T-cell (primary cell): ENCODE measurements around the gene RFTN1. TPM values are rescaled to one million over a fixed set of nuclear protein-coding genes. Genes with fewer than 3 reads are reported as not detected.

ENCODE experiments used
- ATAC-seq, 4 experiments: fragments of 200-7000 bp in 3 of 4; fragments of 150-1000 bp in 1 of 4; cut with Tn5 transposase; replicated peaks in 1 of 4; 1 replicate in 3 of 4; 2 replicates in 1 of 4; pipeline ENCODE4 v1.10.0; 2021; ENCODE audit warnings: moderate library complexity in 3 of 4, mild to moderate bottlenecking in 2 of 4, moderate number of reproducible peaks in 1 of 4
- CTCF ChIA-PET, 2 donors: fragments of 300-600 bp; sonication (Branson Sonifier 250); formaldehyde crosslinking; loops; one replicate each; lab custom pipeline; 2022; ENCODE audit warnings: antibody characterized with exemption in 2 of 2; lab: Charles Lee
- POLR2A ChIA-PET, 2 donors: fragments of 300-600 bp; sonication (Branson Sonifier 250); formaldehyde crosslinking; loops; one replicate each; lab custom pipeline; 2022; ENCODE audit warnings: antibody characterized with exemption in 2 of 2; lab: Charles Lee
- DNase-seq, 35 experiments: peaks; one replicate each; pipeline versions ENCODE4 v3.0.0 to v3.0.0-alpha.2; 2013 to 2023
- H3K27ac ChIP-seq: one replicate; pipeline ENCODE4 v1.5.1; 2013; ENCODE audit warnings: low read length
- H3K27me3 ChIP-seq, 2 experiments: replicated peaks in 1 of 2; 1 replicate in 1 of 2; 2 replicates in 1 of 2; pipeline versions ENCODE4 v1.6.1 to v1.7.0; 2013; ENCODE audit warnings: low read length in 1 of 2, mixed read lengths in 1 of 2; ENCODE audit not compliant: control insufficient read depth in 2 of 2, insufficient read depth in 2 of 2; ENCODE audit errors: extremely low read depth in 1 of 2
- H3K36me3 ChIP-seq, 2 donors: 1 replicate in 1 of 2; 2 replicates in 1 of 2; pipeline versions ENCODE4 v1.6.1 to v1.7.0; 2013; ENCODE audit warnings: low read length in 1 of 2; ENCODE audit not compliant: control insufficient read depth in 2 of 2, insufficient read depth in 1 of 2; ENCODE audit errors: extremely low read depth in 1 of 2
- H3K4me1 ChIP-seq, 2 experiments: 1 replicate in 1 of 2; 2 replicates in 1 of 2; pipeline versions ENCODE4 v1.6.1 to v1.7.0; 2013; ENCODE audit warnings: low read length in 2 of 2, mixed read lengths in 1 of 2; ENCODE audit not compliant: insufficient read depth in 2 of 2, control insufficient read depth in 1 of 2; ENCODE audit errors: extremely low read depth in 1 of 2
- H3K4me3 ChIP-seq, 2 donors: 1 replicate in 1 of 2; 2 replicates in 1 of 2; pipeline versions ENCODE4 v1.5.1 to v1.7.0; 2013; ENCODE audit warnings: mild to moderate bottlenecking in 2 of 2, low read length in 1 of 2, moderate library complexity in 1 of 2; ENCODE audit not compliant: control insufficient read depth in 1 of 2; ENCODE audit errors: extremely low read depth in 1 of 2
- H3K9me3 ChIP-seq: 2 replicates; pipeline ENCODE4 v1.7.0; 2013
- H3K27ac Mint-ChIP-seq, 2 donors: one replicate each; pipeline ENCODE4 v1.8.0; 2020 to 2021; ENCODE audit warnings: mild to moderate bottlenecking in 2 of 2, mixed read lengths in 2 of 2
- H3K27me3 Mint-ChIP-seq, 2 donors: one replicate each; pipeline ENCODE4 v1.8.0; 2021 to 2022; ENCODE audit warnings: mixed read lengths in 2 of 2
- H3K36me3 Mint-ChIP-seq: one replicate; pipeline ENCODE4 v1.8.0; 2021; ENCODE audit warnings: mixed read lengths
- H3K4me1 Mint-ChIP-seq, 3 donors: one replicate each; pipeline ENCODE4 v1.8.0; 2020 to 2022; ENCODE audit warnings: mixed read lengths in 3 of 3, mild to moderate bottlenecking in 1 of 3
- H3K4me3 Mint-ChIP-seq, 3 donors: one replicate each; pipeline ENCODE4 v1.8.0; 2020 to 2022; ENCODE audit warnings: mild to moderate bottlenecking in 3 of 3, mixed read lengths in 3 of 3, moderate library complexity in 3 of 3
- H3K9me3 Mint-ChIP-seq, 3 donors: one replicate each; pipeline ENCODE4 v1.8.0; 2020 to 2022; ENCODE audit warnings: mixed read lengths in 3 of 3
- WGBS: methylation state at CpG from one replicate; pipeline ENCODE4 v1.1.5; 2013; ENCODE audit warnings: missing lambda C conversion rate; ENCODE audit not compliant: insufficient coverage; 5-methylcytosine and 5-hydroxymethylcytosine counted together
- total RNA-seq, 35 experiments: library from RNA in 6 of 35; stranded (reverse) in 6 of 35; fragments of 120-200 nt in 1 of 35; gene quantifications; one replicate each; pipeline versions ENCODE4 v1.2.1 to v1.2.4 and lab custom pipeline; 2013 to 2026

RFTN1 gene
- total RNA-seq, 5 donors from 2014 or later (not counting 1 experiment from before 2014, with no cell fraction given) = 55.5 to 73.4 (median 70.7) TPM

- DNase-seq = peak in 1 of 35 experiments; percentile 54
- peak overlapping the region; percentile 85 to 88 (median 88) for H3K4me3 Mint-ChIP-seq
- Histone ChIP-seq H3K9me3 (no peaks in the 10 kb centered on the region), H3K4me3 (peak overlapping the region; percentile 35 to 71), H3K27ac (peak overlapping the region; percentile 77), H3K4me1 (peaks cover 66 to 92% of the 10 kb centered on the region in 2 experiments), H3K27me3 (no peaks in the 10 kb centered on the region), H3K36me3 (peaks cover 0 to 65% of the 10 kb centered on the region in 2 donors)
- H3K27me3 Mint-ChIP-seq = no peaks in the 10 kb centered on the region
- ChIA-PET POLR2A (interaction anchor here (0.6 to 4.5 kb wide), 8 partner anchors 9 to 36 kb away, joined by 4 to 21 read pairs (median 6); no protein-coding TSS in a partner anchor), CTCF (interaction anchor here in 1 of 2 donors (0.8 to 5.0 kb wide), 7 partner anchors 9 to 35 kb away, joined by 3 to 49 read pairs (median 9); partner anchors contain the start of gene OXNAD1)
- H3K9me3 Mint-ChIP-seq = no peaks in the 10 kb centered on the region
- ATAC-seq = peak in 3 of 4 experiments; percentile 5 to 11 (median 10)
- peaks cover 76% of the 10 kb centered on the region for H3K36me3 Mint-ChIP-seq
- H3K4me1 Mint-ChIP-seq = peaks cover 96 to 98% (median 97%) of the 10 kb centered on the region in 3 donors
- WGBS = no CpG with 5 or more reads among the region's 2 CpGs
- H3K27ac Mint-ChIP-seq = peak overlapping the region; percentile 98 to 99
Observed at GRCh38 chr3:16300307-16300706, 213.2 kb downstream of the RFTN1 start.

- peak overlapping the region in 1 of 2 donors; percentile 38 for H3K4me3 ChIP-seq
- Mint-ChIP-seq H3K27me3 (no peaks in the 10 kb centered on the region), H3K36me3 (peaks cover 73% of the 10 kb centered on the region), H3K9me3 (no peaks in the 10 kb centered on the region), H3K4me3 (peak overlapping the region; percentile 14 to 88 (median 85)), H3K27ac (peak overlapping the region; percentile 98 to 99), H3K4me1 (peaks cover 96 to 97% (median 96%) of the 10 kb centered on the region in 3 donors)
- H3K27me3 ChIP-seq = no peaks in the 10 kb centered on the region
- peak overlapping the region; percentile 77 for H3K27ac ChIP-seq
- H3K36me3 ChIP-seq = peaks cover 0 to 64% of the 10 kb centered on the region in 2 donors
- ATAC-seq (no peak), DNase-seq (no peak)
- ChIA-PET CTCF (interaction anchor here in 1 of 2 donors (1.9 to 2.0 kb wide), 2 partner anchors 14 to 20 kb away, joined by 9 to 15 read pairs; no protein-coding TSS in a partner anchor), POLR2A (interaction anchor here (0.6 to 4.5 kb wide), 3 partner anchors 9 to 19 kb away, joined by 4 to 21 read pairs (median 5); no protein-coding TSS in a partner anchor)
- WGBS = 0% methylated on average over 1 of the region's 3 CpGs
- H3K4me1 ChIP-seq = peaks cover 64 to 92% of the 10 kb centered on the region in 2 experiments
- no peaks in the 10 kb centered on the region for H3K9me3 ChIP-seq
Observed at GRCh38 chr3:16299746-16300145, 213.8 kb downstream of the RFTN1 start.

GRCh38 chr3:16298891-16299290 lies 214.6 kb downstream of the RFTN1 start:
- POLR2A ChIA-PET = no interaction called here
- CTCF ChIA-PET = no interaction called here
- H3K36me3 ChIP-seq = peaks cover 0 to 57% of the 10 kb centered on the region in 2 donors

GRCh38 chr3:16297997-16298885 lies 215.3 kb downstream of the RFTN1 start:
- peaks cover 59 to 84% of the 10 kb centered on the region in 2 experiments for H3K4me1 ChIP-seq
- ATAC-seq = no peak
- Mint-ChIP-seq H3K27ac (peak overlapping the region; percentile 98 to 99), H3K36me3 (peaks cover 72% of the 10 kb centered on the region), H3K4me3 (peak overlapping the region; percentile 37 to 88 (median 49)), H3K27me3 (no peaks in the 10 kb centered on the region), H3K4me1 (peaks cover 97 to 98% (median 98%) of the 10 kb centered on the region in 3 donors), H3K9me3 (peaks cover 0 to 7% (median 0%) of the 10 kb centered on the region in 3 donors)
- POLR2A ChIA-PET = interaction anchor here in 1 of 2 donors (1.0 kb wide), 1 partner anchor 12 kb away, joined by 3 read pairs; no protein-coding TSS in a partner anchor
- H3K9me3 ChIP-seq = no peaks in the 10 kb centered on the region
- peak in 1 of 35 experiments; percentile 50 for DNase-seq
- H3K27me3 ChIP-seq = no peaks in the 10 kb centered on the region
- H3K4me3 ChIP-seq = no peak overlapping the region
- WGBS = 63% methylated on average over 6 of the region's 9 CpGs
- H3K27ac ChIP-seq = peak overlapping the region; percentile 77
- CTCF ChIA-PET = no interaction called here
- peaks cover 0 to 51% of the 10 kb centered on the region in 2 donors for H3K36me3 ChIP-seq

More at GRCh38 chr3:16298891-16299290, 214.6 kb downstream of the RFTN1 start:
- H3K36me3 Mint-ChIP-seq = peaks cover 69% of the 10 kb centered on the region
- 62% methylated on average over 6 of the region's 6 CpGs for WGBS
- H3K4me3 Mint-ChIP-seq = peak overlapping the region; percentile 32 to 88 (median 49)
- peaks cover 96 to 97% (median 97%) of the 10 kb centered on the region in 3 donors for H3K4me1 Mint-ChIP-seq
- H3K4me1 ChIP-seq = peaks cover 62 to 90% of the 10 kb centered on the region in 2 experiments
- H3K9me3 Mint-ChIP-seq = peaks cover 0 to 1% (median 0%) of the 10 kb centered on the region in 3 donors
- H3K27ac Mint-ChIP-seq = peak overlapping the region; percentile 98 to 99
- DNase-seq = no peak
- no peak overlapping the region for H3K4me3 ChIP-seq
- no peaks in the 10 kb centered on the region for H3K27me3 ChIP-seq
- peak overlapping the region; percentile 77 for H3K27ac ChIP-seq
- ATAC-seq = no peak
- H3K9me3 ChIP-seq = no peaks in the 10 kb centered on the region
- H3K27me3 Mint-ChIP-seq = no peaks in the 10 kb centered on the region

GRCh38 chr3:16295298-16295890 lies 218.1 kb downstream of the RFTN1 start:
- H3K9me3 ChIP-seq = no peaks in the 10 kb centered on the region
- ChIA-PET POLR2A (interaction anchor here (0.5 to 2.2 kb wide), 7 partner anchors 8 to 216 kb away, joined by 3 to 8 read pairs (median 3); no protein-coding TSS in a partner anchor), CTCF (interaction anchor here (0.8 to 2.7 kb wide), 9 partner anchors 8 to 26 kb away, joined by 3 to 14 read pairs (median 5); no protein-coding TSS in a partner anchor)
- H3K36me3 ChIP-seq = peaks cover 0 to 37% of the 10 kb centered on the region in 2 donors
- H3K4me3 Mint-ChIP-seq = peak overlapping the region; percentile 59 to 88 (median 64)
- H3K27me3 Mint-ChIP-seq = no peaks in the 10 kb centered on the region
- WGBS = 40% methylated on average over 2 of the region's 3 CpGs
- no peaks in the 10 kb centered on the region for H3K27me3 ChIP-seq
- peak overlapping the region in 1 of 2 donors; percentile 17 for H3K4me3 ChIP-seq
- H3K27ac Mint-ChIP-seq = peak overlapping the region; percentile 89 to 98
- peak overlapping the region; percentile 49 for H3K27ac ChIP-seq
- peaks cover 38 to 78% of the 10 kb centered on the region in 2 experiments for H3K4me1 ChIP-seq
- DNase-seq (no peak), ATAC-seq (no peak)
- peaks cover 67% of the 10 kb centered on the region for H3K36me3 Mint-ChIP-seq
- peaks cover 0 to 12% (median 0%) of the 10 kb centered on the region in 3 donors for H3K9me3 Mint-ChIP-seq
- peaks cover 92 to 94% (median 92%) of the 10 kb centered on the region in 3 donors for H3K4me1 Mint-ChIP-seq
